OCI-LY7 (cell line): ENCODE data around the gene MOK. TPM values are rescaled to one million over a fixed set of nuclear protein-coding genes. Genes with fewer than 3 reads are reported as not detected.

Experiments used
- BruUV-seq: library from RNA; stranded (reverse); fragments of 400-500 nt; replicated peaks from 2 replicates; lab custom pipeline; 2021; lab: Mats Ljungman, UMichigan
- CTCF ChIA-PET: fragments of 300-600 bp; sonication (Branson Sonifier 250); formaldehyde crosslinking; loops from one replicate; lab custom pipeline; 2022; ENCODE audit warnings: antibody characterized with exemption; ENCODE audit not compliant: unreplicated experiment; lab: Charles Lee
- POLR2A ChIA-PET: fragments of 300-600 bp; sonication (Branson Sonifier 250); formaldehyde crosslinking; loops from one replicate; lab custom pipeline; 2022; ENCODE audit warnings: antibody characterized with exemption; lab: Charles Lee
- DNase-seq: peaks from one replicate; pipeline ENCODE4 v3.0.0-alpha.2; 2015; ENCODE audit warnings: low spot score
- H2AFZ ChIP-seq: fragments of 200-600 bp; sonication (generic), shearing (Covaris generic); 2 replicates; pipeline ENCODE4 v1.6.1; 2014; ENCODE audit warnings: mild to moderate bottlenecking, antibody characterized with exemption, low read length, moderate library complexity
- H3K27ac ChIP-seq: fragments of 200-600 bp; sonication (generic); 2 replicates; pipeline ENCODE4 v1.5.1; 2014; ENCODE audit warnings: mixed run types, low read depth, mild to moderate bottlenecking, moderate library complexity, low read length, inconsistent platforms; ENCODE audit not compliant: poor library complexity, severe bottlenecking
- H3K36me3 ChIP-seq: fragments of 200-600 bp; sonication (generic); 2 replicates; pipeline ENCODE4 v1.6.1; 2014; ENCODE audit warnings: mild to moderate bottlenecking, antibody characterized with exemption, low read length, moderate library complexity, mixed read lengths; ENCODE audit not compliant: insufficient read depth
- H3K4me1 ChIP-seq: fragments of 200-600 bp; sonication (generic); 2 replicates; pipeline ENCODE4 v1.5.1; 2014; ENCODE audit warnings: mild to moderate bottlenecking, low read length; ENCODE audit not compliant: insufficient read depth, poor library complexity, severe bottlenecking
- H3K4me2 ChIP-seq: fragments of 200-600 bp; sonication (generic); 2 replicates; pipeline ENCODE4 v1.6.1; 2014; ENCODE audit warnings: mild to moderate bottlenecking, low read length
- H3K4me3 ChIP-seq: fragments of 200-600 bp; sonication (generic); 2 replicates; pipeline ENCODE4 v1.5.1; 2014; ENCODE audit warnings: mild to moderate bottlenecking, low read depth, low read length; ENCODE audit not compliant: poor library complexity, severe bottlenecking
- H3K79me2 ChIP-seq: fragments of 200-600 bp; sonication (generic); 2 replicates; pipeline ENCODE4 v1.6.1; 2016; ENCODE audit warnings: low read depth, mild to moderate bottlenecking, low read length, moderate library complexity, mixed read lengths; ENCODE audit not compliant: insufficient read depth
- H3K9me2 ChIP-seq: fragments of 200-600 bp; sonication (generic); 2 replicates; pipeline ENCODE4 v1.6.1; 2016; ENCODE audit warnings: mild to moderate bottlenecking, low read length, mixed read lengths; ENCODE audit not compliant: insufficient read depth
- H3K9me3 ChIP-seq: fragments of 200-600 bp; sonication (generic); 2 replicates; pipeline ENCODE4 v1.6.1; 2014; ENCODE audit warnings: mild to moderate bottlenecking, mixed run types, low read length, mixed read lengths
- H4K20me1 ChIP-seq: fragments of 200-600 bp; sonication (generic); 2 replicates; pipeline ENCODE4 v1.6.1; 2014; ENCODE audit warnings: mild to moderate bottlenecking, antibody characterized with exemption, low read length, moderate library complexity, mixed read lengths; ENCODE audit not compliant: insufficient read depth
- EZH2phosphoT487 ChIP-seq: fragments of 200-600 bp; sonication (generic); IDR thresholded peaks from 2 replicates; pipeline ENCODE4 v1.6.1; 2018; ENCODE audit warnings: low read depth, borderline replicate concordance, mild to moderate bottlenecking, mixed run types, antibody characterized with exemption, low read length, moderate library complexity, mixed read lengths
- intact Hi-C: fragments of 100-400 bp; cut with micrococcal nuclease; formaldehyde crosslinking; loops from one replicate; pipeline ENCODE4 v1.10.0; 2022; ENCODE audit not compliant: unreplicated experiment
- total RNA-seq, 2 experiments: library from RNA; depleted of rRNA in 1 of 2; stranded (reverse); fragments of >200 nt in 1 of 2; shearing (Covaris generic) in 1 of 2; gene quantifications; 2 replicates each; pipeline ENCODE4 v1.2.3, GENCODE V29; 2014 to 2022
- TF ChIP-seq, protein P1 (sequence below): fragments of 200-600 bp; sonication (generic); conservative IDR thresholded peaks from 2 replicates; pipeline ENCODE4 v1.5.1; 2014; ENCODE audit warnings: mild to moderate bottlenecking, antibody characterized with exemption, low read length, moderate library complexity, mixed read lengths

The MOK gene
- total RNA-seq, 2 experiments from 2014 or later, result 2.2 to 4.0 TPM

DNA sequence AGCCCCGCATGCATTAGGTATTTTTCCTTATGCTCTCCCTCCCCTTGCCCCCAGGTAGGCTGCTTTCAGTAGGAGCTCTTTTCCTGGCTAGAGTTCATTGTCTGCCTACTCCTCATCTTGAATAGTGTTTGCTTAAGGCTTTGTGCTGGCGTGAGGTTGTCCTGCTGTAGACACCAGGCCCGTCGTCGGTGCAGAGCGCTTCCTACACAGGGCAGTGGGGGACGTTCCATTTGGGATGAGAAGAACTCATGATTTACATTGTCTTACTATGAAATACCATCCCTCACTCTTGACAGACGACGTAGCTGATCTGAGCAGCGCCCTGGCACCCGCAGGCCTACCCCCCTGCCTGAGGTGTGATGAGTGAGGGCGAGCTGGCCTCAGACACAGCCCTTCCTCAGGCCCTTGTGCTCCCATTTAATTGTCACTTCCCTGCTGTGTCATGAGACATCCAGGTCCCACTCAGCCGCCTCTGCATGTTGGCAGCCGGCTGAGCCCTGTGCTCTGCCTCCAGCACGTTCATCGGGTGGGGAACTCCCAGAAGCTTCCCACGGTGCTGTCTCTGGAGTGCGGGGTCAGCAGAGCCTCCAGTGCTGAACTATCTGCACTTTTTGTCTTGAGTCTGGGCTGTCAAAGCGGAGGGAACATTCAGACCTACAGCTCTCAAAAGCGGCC lies 89.3 kb downstream of the MOK start:
- DNase-seq, result no peak
- no peaks in the 10 kb centered on the region for H3K9me2 ChIP-seq
- no peaks in the 10 kb centered on the region for H3K36me3 ChIP-seq
- no peaks in the 10 kb centered on the region for H3K9me3 ChIP-seq
- H3K4me3 ChIP-seq, result no peak overlapping the region
- H3K79me2 ChIP-seq, result no peaks in the 10 kb centered on the region
- TF ChIP-seq EZH2phosphoT487, result no peak
- TF ChIP-seq, protein P1, sequence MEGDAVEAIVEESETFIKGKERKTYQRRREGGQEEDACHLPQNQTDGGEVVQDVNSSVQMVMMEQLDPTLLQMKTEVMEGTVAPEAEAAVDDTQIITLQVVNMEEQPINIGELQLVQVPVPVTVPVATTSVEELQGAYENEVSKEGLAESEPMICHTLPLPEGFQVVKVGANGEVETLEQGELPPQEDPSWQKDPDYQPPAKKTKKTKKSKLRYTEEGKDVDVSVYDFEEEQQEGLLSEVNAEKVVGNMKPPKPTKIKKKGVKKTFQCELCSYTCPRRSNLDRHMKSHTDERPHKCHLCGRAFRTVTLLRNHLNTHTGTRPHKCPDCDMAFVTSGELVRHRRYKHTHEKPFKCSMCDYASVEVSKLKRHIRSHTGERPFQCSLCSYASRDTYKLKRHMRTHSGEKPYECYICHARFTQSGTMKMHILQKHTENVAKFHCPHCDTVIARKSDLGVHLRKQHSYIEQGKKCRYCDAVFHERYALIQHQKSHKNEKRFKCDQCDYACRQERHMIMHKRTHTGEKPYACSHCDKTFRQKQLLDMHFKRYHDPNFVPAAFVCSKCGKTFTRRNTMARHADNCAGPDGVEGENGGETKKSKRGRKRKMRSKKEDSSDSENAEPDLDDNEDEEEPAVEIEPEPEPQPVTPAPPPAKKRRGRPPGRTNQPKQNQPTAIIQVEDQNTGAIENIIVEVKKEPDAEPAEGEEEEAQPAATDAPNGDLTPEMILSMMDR, result no peak
- POLR2A ChIA-PET, result no interaction called here
- no peak overlapping the region for H3K4me2 ChIP-seq
- CTCF ChIA-PET, result no interaction called here
- intact Hi-C loops, result no loop called here
- H2AFZ ChIP-seq, result no peak overlapping the region
- no TSS peak for BruUV-seq
- H3K4me1 ChIP-seq, result peaks cover 17% of the 10 kb centered on the region
- H3K27ac ChIP-seq, result no peak overlapping the region
- H4K20me1 ChIP-seq, result no peaks in the 10 kb centered on the region

DNA sequence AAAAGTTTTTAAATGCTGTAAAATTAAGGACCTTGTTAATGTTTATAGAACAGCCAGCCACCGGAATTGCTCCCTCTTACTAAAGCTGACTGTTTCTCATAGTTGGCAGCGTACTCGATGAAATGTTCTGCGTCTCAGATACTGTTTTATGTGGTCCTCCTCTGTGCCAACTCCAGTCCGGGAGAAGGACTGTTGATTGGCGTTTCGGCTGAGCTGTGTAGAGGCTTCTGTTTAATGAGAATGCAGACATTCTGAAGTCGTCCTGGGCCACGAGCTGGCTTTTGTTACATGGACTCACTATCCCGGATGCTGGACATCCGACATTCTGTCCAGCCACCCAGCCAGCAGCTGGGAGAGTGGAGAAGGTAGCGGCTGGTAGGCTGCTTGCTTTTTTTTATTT lies 89.9 kb downstream of the MOK start:
- H3K4me1 ChIP-seq, result peaks cover 10% of the 10 kb centered on the region
- DNase-seq, result no peak
- no peaks in the 10 kb centered on the region for H3K9me2 ChIP-seq
- intact Hi-C loops, result no loop called here
- POLR2A ChIA-PET, result interaction anchor here (0.6 kb wide), 1 partner anchor 98 kb away, joined by 3 read pairs; no protein-coding TSS in a partner anchor
- no peak overlapping the region for H3K27ac ChIP-seq
- no peaks in the 10 kb centered on the region for H4K20me1 ChIP-seq
- no peak overlapping the region for H3K4me3 ChIP-seq
- no peaks in the 10 kb centered on the region for H3K9me3 ChIP-seq
- no peak overlapping the region for H3K4me2 ChIP-seq
- H3K79me2 ChIP-seq, result no peaks in the 10 kb centered on the region
- H2AFZ ChIP-seq, result no peak overlapping the region
- H3K36me3 ChIP-seq, result peaks cover 2% of the 10 kb centered on the region; the same call in 1 of the 2 replicates
- BruUV-seq, result no TSS peak
- TF ChIP-seq, protein P1, result no peak
- no peak for TF ChIP-seq EZH2phosphoT487
- CTCF ChIA-PET, result no interaction called here

DNA sequence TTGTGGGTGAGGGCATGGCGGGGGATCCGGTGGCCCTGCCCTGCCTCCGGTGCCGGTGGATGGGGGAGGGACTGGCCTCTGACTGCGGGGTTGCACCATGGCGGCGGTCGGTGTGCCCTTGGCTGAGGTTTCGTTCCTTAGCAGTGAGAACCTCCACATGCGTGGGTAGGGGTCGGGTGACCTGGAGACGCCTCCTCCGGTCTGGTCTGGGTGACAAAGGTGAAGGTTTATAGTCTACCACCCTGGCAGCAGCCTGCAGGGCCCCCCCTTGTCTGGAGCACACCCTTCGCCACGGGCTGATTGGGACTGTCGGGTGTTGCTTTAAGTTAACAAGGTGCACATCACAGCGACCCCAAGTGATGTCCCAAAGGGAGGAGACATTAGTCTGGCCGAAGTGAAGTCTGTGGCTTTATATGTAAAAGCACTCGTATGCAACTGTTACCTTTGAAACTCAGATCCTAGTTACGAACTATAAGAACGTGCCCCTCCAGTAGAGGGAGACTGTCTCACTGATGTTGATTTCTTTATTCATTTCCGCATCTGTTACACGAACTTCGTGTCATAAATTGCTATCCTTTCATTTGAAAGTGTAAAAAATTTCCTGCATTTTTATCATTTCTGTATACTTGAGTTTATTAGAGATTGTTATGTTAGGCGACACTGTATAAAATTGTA lies 90.8 kb downstream of the MOK start:
- peaks cover under 1% of the 10 kb centered on the region for H3K4me1 ChIP-seq
- H3K4me2 ChIP-seq, result no peak overlapping the region
- H3K9me3 ChIP-seq, result no peaks in the 10 kb centered on the region
- ChIA-PET CTCF (no interaction called here), POLR2A (no interaction called here)
- DNase-seq, result peak; percentile 18
- H3K9me2 ChIP-seq, result no peaks in the 10 kb centered on the region
- no peaks in the 10 kb centered on the region for H4K20me1 ChIP-seq
- no TSS peak for BruUV-seq
- H2AFZ ChIP-seq, result no peak overlapping the region
- no peak overlapping the region for H3K27ac ChIP-seq
- peaks cover 11% of the 10 kb centered on the region; the same call in 1 of the 2 replicates for H3K36me3 ChIP-seq
- intact Hi-C loops, result no loop called here
- H3K79me2 ChIP-seq, result no peaks in the 10 kb centered on the region
- no peak overlapping the region for H3K4me3 ChIP-seq
- TF ChIP-seq, protein P1, result peak; percentile 71
- no peak for TF ChIP-seq EZH2phosphoT487
